NCI-H345 (cell line): Measurements from ENCODE around the gene DIPK1A.

Experiments used
- DNase-seq: peaks from one replicate; lab custom pipeline; 2025; lab: John Stamatoyannopoulos, UW

DIPK1A gene

GRCh38 chr1:92792340-92792782, 168.9 kb downstream of the DIPK1A start:
- peak; percentile 46 for DNase-seq
